Mesenteric fat pad (tissue), 1 donor: ENCODE data around the gene RAB36. TPM values are rescaled to one million over a fixed set of nuclear protein-coding genes. Genes with fewer than 3 reads are reported as not detected.

Experiments used
- DNase-seq: peaks from one replicate; pipeline ENCODE4 v3.0.0-alpha.2; 2020; ENCODE audit warnings: low spot score
- long read RNA-seq: library from polyadenylated mRNA; unstranded; transcript quantifications from one replicate; pipeline ENCODE4 v2.0.0, GENCODE V29; 2020
- total RNA-seq: library from RNA; stranded (reverse); fragmentation: NEBNext Ultra II Directional; extraction: Animal tissue kit (Norgen Biotek cat#: 25700); gene quantifications from one replicate; pipeline ENCODE4 v1.2.1, GENCODE V29; 2021
- donor health status: DM: yes; HTN: yes; CAD: no.

Gene RAB36, protein sequence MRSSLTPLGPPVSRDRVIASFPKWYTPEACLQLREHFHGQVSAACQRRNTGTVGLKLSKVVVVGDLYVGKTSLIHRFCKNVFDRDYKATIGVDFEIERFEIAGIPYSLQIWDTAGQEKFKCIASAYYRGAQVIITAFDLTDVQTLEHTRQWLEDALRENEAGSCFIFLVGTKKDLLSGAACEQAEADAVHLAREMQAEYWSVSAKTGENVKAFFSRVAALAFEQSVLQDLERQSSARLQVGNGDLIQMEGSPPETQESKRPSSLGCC
- 3.2 TPM for total RNA-seq
- long read RNA-seq, partial matches to known transcripts = 0 of 1 reads
- long read RNA-seq, other reads (novel, unspliced or antisense) = 1 of 1 reads

DNA sequence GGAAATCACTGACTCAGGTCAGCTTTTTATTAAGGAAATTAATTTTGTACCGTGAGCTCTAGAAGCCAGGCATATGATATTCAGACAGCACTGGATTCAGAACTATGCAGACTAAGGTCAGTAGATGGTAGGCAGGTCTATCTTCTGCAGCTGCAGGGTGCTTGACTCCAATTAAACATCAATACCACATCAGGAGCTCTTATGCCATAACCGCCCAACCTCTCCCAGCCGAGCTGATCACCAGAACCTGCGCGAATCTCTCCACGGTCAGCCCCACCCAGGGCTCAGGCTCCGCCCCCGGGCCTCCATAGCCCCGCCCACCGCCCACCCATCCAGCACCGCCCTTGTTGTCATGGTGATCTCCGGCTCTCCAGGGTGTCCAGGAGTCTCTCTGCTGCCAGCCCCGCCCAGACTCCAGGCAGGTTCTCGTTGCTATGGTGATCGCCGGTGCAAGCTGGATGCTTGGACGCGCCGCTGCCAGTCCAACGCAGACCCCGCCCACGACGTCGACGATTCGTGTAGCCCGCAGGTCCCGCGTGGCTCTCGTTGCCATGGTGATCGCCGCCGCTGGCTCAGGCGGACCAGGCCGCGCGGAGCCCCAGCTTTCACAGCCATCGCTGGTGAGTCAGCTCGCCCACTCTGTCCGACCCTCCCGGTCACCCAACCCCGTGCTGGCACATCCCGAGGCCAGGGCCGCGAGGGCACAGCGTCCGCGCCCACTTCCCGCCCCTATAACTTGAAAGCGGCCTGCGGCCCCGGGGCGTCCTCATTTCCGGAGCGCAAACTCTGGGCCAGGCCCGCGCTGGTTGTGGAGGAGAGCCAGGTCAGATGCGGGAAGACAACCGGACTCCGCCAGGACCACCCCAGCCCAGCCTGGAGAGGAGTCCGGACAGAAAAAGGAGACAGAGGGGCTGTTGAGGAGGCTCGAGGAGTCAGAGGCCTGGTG, at the start of gene RAB36:
Gene RAB36, plus strand, starts transcription at position 546 of the 946 bp plus-strand sequence. CDS start 1,140 bp downstream, outside the sequence.
- peak; percentile 99 for DNase-seq

- no peak for DNase-seq
Observed at GRCh38 chr22:23095733-23096342, 49.4 kb upstream of the RAB36 start.

GRCh38 chr22:23097412-23098229, 47.7 kb upstream of the RAB36 start:
- no peak for DNase-seq

DNA sequence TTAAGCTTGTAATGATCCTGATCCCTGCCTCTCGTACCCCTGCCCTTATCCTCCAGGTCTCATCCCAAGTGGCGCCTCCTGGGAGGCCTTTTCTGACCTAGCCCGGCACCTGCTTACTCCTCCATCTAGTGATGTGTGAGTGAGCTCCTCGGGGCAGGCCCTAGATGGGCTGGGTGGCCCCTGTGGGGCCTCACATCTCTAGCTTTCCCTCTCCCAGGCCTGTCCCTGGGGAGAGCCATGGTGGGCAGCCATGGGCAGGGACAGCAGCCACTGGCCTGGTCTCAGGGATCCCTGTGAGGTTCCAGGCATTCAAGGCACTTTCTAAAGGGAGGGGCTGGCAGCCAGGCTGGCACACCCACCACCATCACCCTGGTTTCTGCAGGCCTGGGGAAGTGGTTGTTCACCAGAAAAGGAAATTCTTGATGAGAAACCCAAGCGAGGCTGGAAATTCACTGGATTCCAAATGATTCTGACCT, 47.0 kb upstream of the RAB36 start:
- DNase-seq = no peak

DNA sequence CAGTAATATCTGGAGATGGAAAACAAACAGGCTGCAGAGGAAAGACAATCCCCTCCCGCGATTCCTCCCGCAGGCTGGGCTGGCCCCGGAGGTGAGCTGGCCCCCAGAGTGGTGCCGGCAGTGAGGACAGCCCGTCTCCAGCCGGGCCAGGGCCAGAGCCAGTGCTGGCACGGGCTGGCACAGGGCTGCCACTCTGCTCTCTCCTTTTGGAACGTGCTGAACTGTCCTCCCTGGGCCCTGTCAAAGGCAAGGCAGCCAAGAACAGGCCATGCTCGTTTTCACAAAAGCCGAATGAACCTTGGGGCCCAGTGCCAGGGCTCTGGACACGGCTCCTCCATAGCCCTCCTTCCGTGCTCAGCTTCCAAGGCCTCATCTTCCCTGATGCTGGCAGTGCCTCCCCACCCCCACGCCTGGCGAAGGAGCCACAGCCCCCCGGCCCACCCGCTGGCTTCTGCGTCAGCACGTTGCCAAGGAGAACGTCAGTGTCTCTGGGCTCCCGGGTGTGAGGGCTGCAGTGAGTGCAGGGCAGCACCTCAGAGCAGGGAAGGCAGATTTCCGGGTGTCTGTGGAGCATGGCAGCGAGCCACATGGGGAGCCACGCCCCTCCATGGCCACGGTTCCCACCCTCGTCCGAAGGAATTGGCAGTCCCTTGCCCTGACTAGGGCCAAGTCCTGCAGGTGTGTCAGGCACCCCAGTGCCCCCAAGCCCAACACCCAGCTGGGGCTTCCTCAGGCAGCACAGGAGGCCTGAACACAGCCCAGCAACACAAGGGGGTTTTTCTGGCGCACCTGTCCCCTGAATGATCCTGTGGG, 46.4 kb upstream of the RAB36 start:
- DNase-seq = no peak

- no peak for DNase-seq
Observed at GRCh38 chr22:23099531-23099804, 45.8 kb upstream of the RAB36 start.

GRCh38 chr22:23100124-23100801, 45.0 kb upstream of the RAB36 start:
- no peak for DNase-seq

- DNase-seq = no peak
Observed at GRCh38 chr22:23101524-23101923, 43.8 kb upstream of the RAB36 start.

- no peak for DNase-seq
Observed at GRCh38 chr22:23102002-23102655, 43.1 kb upstream of the RAB36 start.

- DNase-seq = no peak
Observed at GRCh38 chr22:23102776-23103175, 42.5 kb upstream of the RAB36 start.

GRCh38 chr22:23103199-23103954, 41.9 kb upstream of the RAB36 start:
- no peak for DNase-seq

DNA sequence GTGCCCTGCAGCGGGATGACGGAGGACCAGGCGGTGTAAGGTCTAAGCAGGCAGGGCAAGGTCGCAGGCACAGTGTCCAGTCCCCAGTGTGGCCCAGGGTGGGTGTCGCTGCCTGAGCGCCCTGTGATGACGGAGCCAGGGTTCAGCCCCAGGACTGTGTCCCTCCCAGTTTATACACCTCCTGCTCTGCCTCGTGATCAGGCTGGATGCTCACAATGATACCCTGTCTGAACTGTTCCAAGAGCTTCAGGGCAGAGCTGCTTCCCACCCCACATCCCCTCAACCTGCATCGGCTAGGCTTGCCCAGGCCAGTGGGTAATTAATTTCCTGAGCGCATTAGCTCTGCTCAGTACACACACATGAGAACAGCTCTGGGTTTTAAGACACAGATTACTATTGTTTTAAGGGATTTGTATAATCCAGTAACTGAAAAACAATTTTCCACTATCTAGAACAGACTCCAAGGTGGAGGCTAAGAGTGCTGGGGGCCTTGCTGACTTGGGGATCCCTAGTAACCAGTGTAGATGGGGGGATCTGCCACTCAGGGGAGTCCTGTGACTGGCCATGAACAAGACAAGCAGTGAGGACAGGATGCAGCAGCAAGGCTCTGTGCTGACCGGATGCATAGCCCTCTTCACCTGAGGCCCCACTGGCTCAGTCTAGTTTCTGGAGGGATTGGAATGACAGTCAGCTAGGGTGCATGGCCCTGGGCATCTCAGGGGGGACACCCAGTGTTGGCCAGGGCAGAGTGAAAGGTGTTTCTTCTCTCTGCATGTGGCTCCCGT, 40.9 kb upstream of the RAB36 start:
- DNase-seq = no peak

- no peak for DNase-seq
Observed at GRCh38 chr22:23105304-23105703, 40.0 kb upstream of the RAB36 start.

GRCh38 chr22:23105919-23106318, 39.4 kb upstream of the RAB36 start:
- no peak for DNase-seq

- no peak for DNase-seq
Observed at GRCh38 chr22:23106344-23106743, 38.9 kb upstream of the RAB36 start.

DNA sequence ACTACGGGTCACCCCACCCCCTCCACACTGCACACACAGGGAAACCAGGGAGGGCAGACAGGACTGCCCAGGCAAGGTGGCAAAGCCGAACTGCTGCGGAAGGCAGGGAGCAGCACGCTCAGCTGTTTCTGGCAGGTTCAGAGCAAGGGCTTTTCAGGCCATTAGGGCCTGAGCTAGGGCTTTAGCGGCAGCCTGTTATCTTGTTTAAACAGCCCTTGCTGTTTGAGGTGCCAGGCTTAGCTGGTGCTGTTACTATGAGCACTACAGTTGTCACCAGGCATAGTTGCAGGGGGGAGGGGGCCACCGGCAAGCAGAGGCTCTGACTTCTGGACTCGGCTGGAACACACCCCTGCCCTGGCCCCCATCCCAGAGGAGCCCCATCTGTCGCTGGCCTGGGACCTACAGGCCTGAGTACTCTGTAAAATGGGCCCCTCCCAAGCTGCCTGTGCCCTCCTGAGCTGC, 38.3 kb upstream of the RAB36 start:
- DNase-seq = no peak

DNA sequence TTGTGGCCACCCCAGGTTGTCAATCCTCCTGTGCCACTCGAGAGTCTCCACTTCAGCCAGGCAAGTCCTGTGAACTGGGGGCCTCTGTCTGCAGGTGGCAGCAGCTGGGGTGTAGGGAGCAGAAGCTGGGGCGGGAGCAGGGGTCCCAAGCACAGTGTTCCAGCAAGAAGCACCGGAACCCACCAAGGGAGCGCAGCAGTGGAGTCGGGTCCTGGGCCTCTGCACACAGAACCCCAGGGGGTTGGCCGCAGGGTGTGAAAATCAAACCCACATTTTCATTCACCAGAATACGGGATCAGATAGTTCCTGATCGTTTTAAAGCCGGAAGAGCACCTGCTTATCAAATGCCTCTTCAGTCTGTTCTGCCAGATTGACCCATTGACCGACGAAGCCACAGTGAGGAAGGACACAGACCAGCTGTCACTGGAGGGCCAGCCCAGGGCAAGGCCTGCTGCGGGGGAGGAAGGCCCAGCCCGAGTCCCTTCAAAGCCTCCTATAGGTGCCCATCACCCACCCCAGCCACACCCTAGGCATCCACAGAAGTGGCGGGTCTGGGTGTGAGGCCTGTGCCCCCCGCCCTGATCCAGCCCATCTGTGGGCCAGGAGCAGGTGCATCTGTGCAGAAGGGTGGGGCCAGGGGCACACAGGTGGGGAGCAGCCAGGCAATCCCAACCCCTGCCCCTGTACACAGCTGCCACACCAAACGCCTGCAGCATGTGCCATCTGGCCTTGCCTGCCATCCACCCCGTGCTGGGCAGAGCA, 37.6 kb upstream of the RAB36 start:
- no peak for DNase-seq
